HUES64 (cell line): Measurements from ENCODE around the gene FEZF1.
"Not testable (repeated sequence)": the region's sequence is repeated elsewhere in the genome, so short reads cannot be mapped to it uniquely, and the experiment has no call there.

Experiments
- H3K27ac ChIP-seq: 2 replicates; pipeline ENCODE4 v1.7.0; 2013; ENCODE audit warnings: low read depth, low read length, inconsistent platforms
- H3K27me3 ChIP-seq: 2 replicates; pipeline ENCODE4 v1.6.1; 2013; ENCODE audit warnings: mild to moderate bottlenecking, low read length; ENCODE audit not compliant: insufficient read depth
- H3K36me3 ChIP-seq: 2 replicates; pipeline ENCODE4 v1.6.1; 2013; ENCODE audit warnings: mild to moderate bottlenecking, low read length; ENCODE audit not compliant: insufficient read depth
- H3K4me1 ChIP-seq: 2 replicates; pipeline ENCODE4 v1.6.1; 2013; ENCODE audit warnings: mild to moderate bottlenecking, low read length, moderate library complexity; ENCODE audit not compliant: insufficient read depth
- H3K4me3 ChIP-seq: 2 replicates; pipeline ENCODE4 v1.5.1; 2013; ENCODE audit warnings: mild to moderate bottlenecking, low read length, moderate library complexity
- H3K9ac ChIP-seq: 2 replicates; pipeline ENCODE4 v1.6.1; 2013; ENCODE audit warnings: mild to moderate bottlenecking, low read depth, low read length
- H3K9me3 ChIP-seq: 2 replicates; pipeline ENCODE4 v1.6.1; 2013; ENCODE audit warnings: low read depth, low read length; ENCODE audit not compliant: insufficient read depth
- WGBS: fragments of 150-250, 120-280 bp; methylation state at CpG from one replicate; pipeline ENCODE4 v1.1.7; 2013; ENCODE audit warnings: missing lambda C conversion rate; 5-methylcytosine and 5-hydroxymethylcytosine counted together

FEZF1 gene

DNA sequence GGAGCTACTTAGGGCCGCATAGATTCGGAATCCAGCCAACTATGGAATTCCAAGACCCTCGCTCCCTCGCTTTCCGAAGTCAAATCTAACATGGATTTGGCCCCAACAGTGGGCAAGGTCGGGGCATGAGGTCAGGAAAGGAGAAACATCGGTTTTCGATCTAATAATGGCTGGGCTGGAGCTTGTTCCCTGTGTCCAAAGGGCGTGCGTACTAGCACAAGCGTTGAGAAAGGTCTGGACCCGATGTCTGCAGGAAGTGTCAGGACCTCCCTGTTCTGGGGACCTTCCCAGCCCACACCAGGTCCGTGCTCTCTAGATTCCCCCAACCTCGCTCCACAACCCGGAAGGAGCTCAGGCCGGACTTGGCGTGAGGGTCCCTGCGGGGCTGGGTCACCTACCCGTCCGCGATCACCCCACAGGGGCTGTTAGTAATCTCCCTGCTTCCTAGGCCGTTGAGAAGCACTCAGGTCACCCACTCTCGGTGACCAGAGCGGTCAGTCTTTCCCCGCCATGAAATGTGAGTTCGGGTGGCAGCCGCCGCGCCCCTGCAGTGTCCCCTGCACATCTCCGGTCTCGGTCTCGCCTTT lies 4.8 kb downstream of the FEZF1 start:
- Histone ChIP-seq H3K27me3 (peaks cover 79% of the 10 kb centered on the region), H3K4me3 (peak overlapping the region; percentile 68), H3K9ac (peak overlapping the region; percentile 45; the same call in 1 of the 2 replicates), H3K36me3 (peaks cover 4% of the 10 kb centered on the region; the same call in 1 of the 2 replicates), H3K4me1 (peaks cover 13% of the 10 kb centered on the region; the same call in 1 of the 2 replicates), H3K27ac (no peak overlapping the region), H3K9me3 (no peaks in the 10 kb centered on the region)
- WGBS: 3% methylated on average over 32 of the region's 32 CpGs

GRCh38 chr7:122298618-122299017 lies 5.9 kb downstream of the FEZF1 start:
- WGBS: 85% methylated on average over 2 of the region's 2 CpGs
- peaks cover 13% of the 10 kb centered on the region; the same call in 1 of the 2 replicates for H3K4me1 ChIP-seq
- no peak overlapping the region for H3K9ac ChIP-seq
- H3K27ac ChIP-seq: no peak overlapping the region
- H3K4me3 ChIP-seq: no peak overlapping the region
- peaks cover 4% of the 10 kb centered on the region; the same call in 1 of the 2 replicates for H3K36me3 ChIP-seq
- no peaks in the 10 kb centered on the region for H3K9me3 ChIP-seq
- peaks cover 68% of the 10 kb centered on the region for H3K27me3 ChIP-seq

DNA sequence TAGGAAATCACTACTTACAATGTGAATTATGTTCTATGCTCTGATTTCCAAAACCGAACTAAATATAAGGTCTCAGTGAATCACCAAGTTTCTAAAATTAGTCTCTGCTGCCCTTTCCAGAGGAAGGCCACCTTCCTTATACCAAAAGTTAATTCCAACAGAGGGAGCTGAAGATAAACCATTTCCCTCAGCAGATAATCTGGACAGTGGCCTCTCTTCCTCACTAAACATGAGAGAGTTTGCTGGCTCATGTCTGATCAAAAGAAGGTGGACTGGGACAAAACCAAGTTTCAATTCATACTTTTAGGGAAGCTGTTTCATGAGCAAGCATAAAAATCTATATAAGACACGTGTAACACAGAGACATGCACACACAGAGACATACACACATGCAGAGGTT lies 6.4 kb downstream of the FEZF1 start:
- Histone ChIP-seq H3K4me1 (peaks cover 13% of the 10 kb centered on the region; the same call in 1 of the 2 replicates), H3K9me3 (no peaks in the 10 kb centered on the region), H3K4me3 (no peak overlapping the region), H3K27me3 (peaks cover 64% of the 10 kb centered on the region), H3K9ac (no peak overlapping the region), H3K36me3 (peaks cover 4% of the 10 kb centered on the region; the same call in 1 of the 2 replicates), H3K27ac (no peak overlapping the region)
- 87% methylated on average over 1 of the region's 2 CpGs for WGBS

- Histone ChIP-seq H3K9ac (no peak overlapping the region), H3K36me3 (no peaks in the 10 kb centered on the region), H3K27me3 (no peaks in the 10 kb centered on the region), H3K4me1 (no peaks in the 10 kb centered on the region), H3K27ac (no peak overlapping the region), H3K4me3 (no peak overlapping the region), H3K9me3 (0 out of 2 replicates have a peak, but pooled peaks cover 2% of the 10 kb centered on the region)
- WGBS: 94% methylated on average over 2 of the region's 2 CpGs
Measured at GRCh38 chr7:122291189-122291588, 13.4 kb downstream of the FEZF1 start.

DNA sequence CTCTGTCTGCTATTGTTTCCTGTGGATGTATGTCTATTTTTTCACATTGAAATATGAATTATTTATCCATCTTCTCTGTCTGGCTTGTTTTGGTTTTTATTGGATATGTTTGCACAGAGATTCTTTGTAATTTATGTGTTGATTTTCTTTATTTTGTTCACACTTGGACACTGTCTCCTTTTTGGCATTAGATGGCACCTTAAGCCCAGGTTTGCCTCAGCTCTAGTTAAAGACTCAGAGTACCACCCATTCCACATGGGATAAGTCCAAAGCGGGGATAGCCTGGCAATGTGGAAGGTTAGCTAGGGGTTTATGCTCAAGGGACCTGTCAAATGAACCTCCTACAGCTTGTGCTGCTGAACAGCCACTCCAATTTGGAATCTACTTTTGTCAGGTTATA lies 14.1 kb downstream of the FEZF1 start:
- Histone ChIP-seq H3K27ac (no peak overlapping the region), H3K9ac (no peak overlapping the region), H3K4me1 (no peaks in the 10 kb centered on the region), H3K36me3 (no peaks in the 10 kb centered on the region), H3K9me3 (0 out of 2 replicates have a peak, but pooled peaks cover 2% of the 10 kb centered on the region), H3K4me3 (no peak overlapping the region), H3K27me3 (no peaks in the 10 kb centered on the region)
- WGBS: no CpG with 5 or more reads among the region's 1 CpG

DNA sequence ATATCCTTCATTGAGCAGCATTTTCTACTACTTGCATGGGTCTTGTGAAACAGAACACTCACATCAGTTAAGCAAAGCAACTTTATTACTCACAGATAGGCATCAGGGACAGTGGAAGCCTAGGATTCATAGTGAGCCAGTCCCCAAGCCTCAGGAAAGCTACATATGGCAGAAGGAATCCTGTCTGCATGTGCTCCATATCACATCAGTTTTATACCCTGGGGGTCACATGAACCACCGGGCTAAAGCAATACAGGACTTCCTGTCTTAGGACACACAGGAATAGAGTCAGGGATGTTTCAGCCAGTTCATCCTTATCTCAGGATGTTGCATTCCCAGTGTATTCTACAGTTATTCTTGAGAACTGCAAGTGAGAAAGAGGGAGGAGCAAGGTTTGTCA lies 15.1 kb downstream of the FEZF1 start:
- no peak overlapping the region for H3K9ac ChIP-seq
- H3K4me1 ChIP-seq: no peaks in the 10 kb centered on the region
- no peak overlapping the region for H3K27ac ChIP-seq
- H3K9me3 ChIP-seq: 0 out of 2 replicates have a peak, but pooled peaks cover 2% of the 10 kb centered on the region
- 100% methylated on average over 1 of the region's 1 CpG for WGBS
- no peaks in the 10 kb centered on the region for H3K36me3 ChIP-seq
- H3K4me3 ChIP-seq: no peak overlapping the region
- H3K27me3 ChIP-seq: no peaks in the 10 kb centered on the region

GRCh38 chr7:122284608-122285007 lies 19.9 kb downstream of the FEZF1 start:
- WGBS: 33% methylated on average over 19 of the region's 24 CpGs
- H3K4me1 ChIP-seq, H3K36me3 ChIP-seq, H3K27me3 ChIP-seq, H3K27ac ChIP-seq, H3K9me3 ChIP-seq: not testable (repeated sequence)
- Histone ChIP-seq H3K4me3 (peak overlapping the region; percentile 49), H3K9ac (peak overlapping the region; percentile 64; the same call in 1 of the 2 replicates)

DNA sequence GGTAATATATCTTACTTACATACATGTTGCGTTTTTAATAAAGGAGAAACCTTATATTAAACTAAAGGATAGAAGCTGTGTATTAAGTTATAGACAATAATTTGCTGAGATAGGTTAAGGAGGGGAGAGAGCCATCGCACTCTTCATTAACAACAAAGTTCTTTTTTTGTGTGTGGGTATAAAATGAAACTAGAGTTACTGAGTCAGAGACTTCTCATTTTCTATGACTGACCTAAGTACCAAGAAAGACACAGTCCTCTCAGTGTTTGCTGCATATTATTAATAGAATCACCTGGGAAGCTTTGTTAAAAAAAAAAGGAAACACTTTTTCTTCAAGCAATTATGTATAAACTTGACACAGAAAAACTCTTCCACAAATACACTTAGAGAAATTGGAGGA lies 31.4 kb downstream of the FEZF1 start:
- peaks cover 8% of the 10 kb centered on the region; the same call in 1 of the 2 replicates for H3K4me1 ChIP-seq
- no peaks in the 10 kb centered on the region for H3K27me3 ChIP-seq
- no peak overlapping the region for H3K27ac ChIP-seq
- no peaks in the 10 kb centered on the region for H3K36me3 ChIP-seq
- H3K4me3 ChIP-seq: no peak overlapping the region
- H3K9me3 ChIP-seq: no peaks in the 10 kb centered on the region
- WGBS: no CpG with 5 or more reads among the region's 2 CpGs
- H3K9ac ChIP-seq: no peak overlapping the region

- Histone ChIP-seq H3K4me3 (no peak overlapping the region), H3K36me3 (no peaks in the 10 kb centered on the region), H3K4me1 (peaks cover 8% of the 10 kb centered on the region; the same call in 1 of the 2 replicates), H3K9me3 (no peaks in the 10 kb centered on the region), H3K27me3 (no peaks in the 10 kb centered on the region), H3K27ac (no peak overlapping the region), H3K9ac (no peak overlapping the region)
- WGBS: 63% methylated on average over 1 of the region's 1 CpG
Measured at GRCh38 chr7:122269241-122269640, 35.3 kb downstream of the FEZF1 start.

DNA sequence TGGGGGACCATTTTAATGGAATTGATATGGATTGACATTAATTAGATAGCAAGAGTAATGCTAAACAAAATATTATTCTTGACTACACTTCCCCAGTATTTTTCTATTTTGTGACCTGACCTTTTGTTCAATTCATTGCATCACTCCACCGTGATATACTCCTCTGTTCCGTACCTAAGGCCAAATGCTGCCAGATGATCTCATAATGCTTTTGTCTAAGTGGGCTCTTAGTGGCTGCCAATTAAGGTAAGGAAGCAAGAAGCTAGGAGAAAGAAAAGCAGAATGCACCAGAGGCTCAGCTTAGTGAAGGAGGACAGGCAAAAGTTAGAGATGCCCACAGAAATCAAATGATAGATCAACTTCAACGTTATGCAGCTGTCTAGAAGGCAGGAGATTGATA lies 36.4 kb downstream of the FEZF1 start:
- Histone ChIP-seq H3K27ac (no peak overlapping the region), H3K9me3 (no peaks in the 10 kb centered on the region), H3K27me3 (no peaks in the 10 kb centered on the region), H3K36me3 (no peaks in the 10 kb centered on the region), H3K4me1 (peaks cover 8% of the 10 kb centered on the region; the same call in 1 of the 2 replicates), H3K4me3 (no peak overlapping the region), H3K9ac (no peak overlapping the region)
- WGBS: 93% methylated on average over 3 of the region's 3 CpGs

DNA sequence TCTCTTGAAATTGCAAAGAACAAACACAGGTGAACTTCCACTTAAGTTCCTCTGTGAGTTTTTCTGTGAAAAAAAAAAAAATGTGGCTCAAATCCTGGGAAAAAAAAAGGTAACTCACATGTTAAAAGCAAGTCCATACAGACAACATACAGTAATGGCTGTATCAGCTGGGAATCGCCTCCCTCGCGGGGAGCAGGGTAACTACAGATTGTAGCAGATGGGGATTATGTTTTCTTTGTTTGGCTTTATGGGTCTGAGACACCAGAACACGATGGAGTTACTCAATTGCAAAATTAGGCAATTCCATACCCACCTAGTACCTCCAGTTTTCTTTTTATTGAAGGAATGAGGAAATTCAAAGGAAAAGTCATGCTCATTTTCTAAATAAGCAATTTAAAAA lies 42.3 kb downstream of the FEZF1 start:
- 87% methylated on average over 3 of the region's 4 CpGs for WGBS
- H3K9ac ChIP-seq: no peak overlapping the region
- H3K36me3 ChIP-seq: no peaks in the 10 kb centered on the region
- H3K4me3 ChIP-seq: no peak overlapping the region
- no peaks in the 10 kb centered on the region for H3K9me3 ChIP-seq
- no peak overlapping the region for H3K27ac ChIP-seq
- H3K4me1 ChIP-seq: peaks cover 30% of the 10 kb centered on the region
- no peaks in the 10 kb centered on the region for H3K27me3 ChIP-seq

GRCh38 chr7:122261442-122261841 lies 43.1 kb downstream of the FEZF1 start:
- Histone ChIP-seq H3K4me1 (peaks cover 32% of the 10 kb centered on the region), H3K9me3 (no peaks in the 10 kb centered on the region), H3K36me3 (no peaks in the 10 kb centered on the region), H3K4me3 (no peak overlapping the region), H3K27ac (no peak overlapping the region), H3K9ac (no peak overlapping the region), H3K27me3 (no peaks in the 10 kb centered on the region)
- whole genome bisulfite sequencing: 54% methylated on average over 4 of the region's 4 CpGs
